ENCODE data around the gene FCN1. TPM values are rescaled to one million over a fixed set of nuclear protein-coding genes. Genes with fewer than 3 reads are reported as not detected.
A peak's percentile ranks its signal among the peaks of the same experiment; 100 is the strongest.
"Not testable (repeated sequence)": the region's sequence is repeated elsewhere in the genome, so short reads cannot be mapped to it uniquely, and the experiment has no call there.

The FCN1 gene
- total RNA-seq: 10 to 100 TPM in 1 of 2 donors, 1 to 10 TPM in 1; 5.7 to 12.0 TPM
- long read RNA-seq, transcript FCN1-201 (9 exons, 1,286 nt): major isoform, 6 of 6 reads
- long read RNA-seq, partial matches to known transcripts: 0 of 6 reads
- long read RNA-seq, other reads (novel, unspliced or antisense): 0 of 6 reads

DNA sequence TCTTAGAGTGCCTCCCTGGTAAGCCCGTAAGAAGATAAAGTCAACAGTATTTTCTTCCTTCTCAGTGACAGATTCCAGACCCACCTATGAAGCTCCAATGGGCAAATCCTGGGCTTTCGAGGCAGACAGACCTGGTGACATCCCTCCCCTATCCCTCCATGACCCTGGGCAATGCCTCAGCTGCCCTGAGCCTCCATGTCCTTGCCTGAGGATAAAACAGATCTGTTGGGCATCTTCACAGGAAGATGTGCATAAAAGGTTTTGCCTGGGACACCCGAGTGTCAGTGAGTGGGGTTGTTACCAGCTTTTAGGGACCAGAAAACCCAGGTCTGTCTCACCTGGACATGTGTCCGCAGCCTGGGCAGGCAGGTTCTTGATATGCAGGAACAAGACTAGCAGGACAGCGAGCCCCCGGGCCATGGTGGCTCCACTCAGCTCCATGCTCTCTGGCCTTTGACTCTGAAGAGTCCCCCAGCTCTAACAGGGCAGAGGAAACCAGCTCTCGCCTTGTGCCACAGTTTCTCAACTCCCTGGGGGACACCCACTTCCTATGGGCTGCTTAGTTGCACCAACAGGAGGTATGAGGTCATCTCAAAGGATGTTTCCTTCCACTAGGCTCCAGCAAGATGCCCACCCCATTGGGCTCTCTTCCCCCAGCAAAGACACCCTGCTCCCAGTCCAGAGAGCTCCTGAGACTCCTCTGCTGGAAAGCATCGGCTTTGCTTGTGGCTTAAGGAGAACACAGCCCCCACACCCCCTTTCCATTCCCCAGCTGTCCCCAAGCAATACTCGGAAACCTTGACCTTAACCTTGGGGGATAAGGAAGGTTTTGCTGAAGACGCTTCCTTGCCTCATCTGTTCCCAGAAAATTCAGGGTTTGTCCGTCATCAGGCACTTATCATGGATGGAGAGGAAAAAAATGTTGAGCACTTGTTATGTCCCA is at the start of gene FCN1:
TSS of gene FCN1 (minus strand) at position 482 of the 943 bp plus-strand sequence. CDS start at position 441, 41 bp downstream.
- DNase-seq (no peak), ATAC-seq (peak; percentile 28 to 30)
- intact Hi-C loops (cut with DNase I): no loop called here

DNA sequence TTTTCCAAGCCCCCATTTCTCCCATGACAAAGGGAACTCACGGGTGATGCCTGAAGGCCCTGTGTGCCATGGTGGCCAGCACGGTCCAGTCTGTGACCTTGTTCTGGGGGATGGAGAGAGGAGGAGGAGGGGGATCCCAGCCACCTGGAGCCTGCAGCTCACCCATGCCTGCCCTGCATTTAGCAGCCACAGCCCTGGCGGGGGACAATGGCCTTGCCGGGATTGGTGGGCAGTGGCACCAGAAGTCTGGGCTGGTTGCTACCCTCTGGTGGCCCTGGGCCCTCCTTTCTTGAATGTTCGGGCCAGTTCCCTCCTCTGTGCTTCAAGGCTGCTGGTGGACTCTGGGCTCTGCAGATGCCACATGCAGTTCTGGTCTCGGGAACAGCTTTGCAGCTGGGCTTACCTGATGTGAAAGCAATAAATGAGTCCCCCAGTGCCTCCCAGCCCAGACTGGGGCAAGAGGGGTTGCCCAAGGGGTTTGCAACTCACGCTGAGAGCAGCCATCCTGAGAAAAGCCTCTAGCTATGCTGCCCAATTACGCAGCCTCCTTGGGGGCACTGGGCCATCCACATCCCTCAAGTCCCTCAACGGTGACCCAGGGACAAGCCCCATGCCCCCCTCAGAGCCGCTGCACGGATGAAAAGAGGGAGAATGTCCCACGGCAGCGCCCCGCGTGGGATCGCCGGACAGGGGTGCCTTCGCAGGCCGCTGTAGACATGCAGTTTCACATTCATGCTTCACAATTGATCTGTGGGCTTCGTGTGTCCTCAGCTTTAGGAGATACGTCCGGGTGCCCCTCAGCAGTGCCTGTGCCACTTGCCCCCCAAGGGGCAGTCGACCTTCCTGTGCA is 49.2 kb upstream of the FCN1 start:
- no peak for ATAC-seq
- no peak for DNase-seq

DNA sequence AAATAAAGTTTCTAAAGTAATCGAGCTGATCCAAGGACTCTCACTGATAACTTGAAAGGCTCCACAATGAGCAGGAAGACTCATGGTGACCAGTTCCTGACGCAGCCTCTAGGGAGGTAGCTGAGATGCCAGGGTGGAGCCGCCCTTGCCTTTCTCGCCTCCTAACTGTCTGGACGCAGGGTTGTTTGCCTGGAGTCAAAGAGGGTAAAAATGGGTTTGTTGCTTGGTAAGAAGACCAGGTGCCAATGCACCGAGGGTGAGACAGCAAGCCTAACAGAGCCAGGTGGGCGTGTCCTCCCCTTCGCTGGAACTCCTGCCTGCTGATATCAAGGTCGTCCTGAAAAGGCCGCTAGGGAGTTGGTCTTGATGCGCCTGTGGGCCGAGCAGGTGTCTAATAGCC is 48.6 kb upstream of the FCN1 start:
- intact Hi-C loops (cut with DNase I): no loop called here
- ATAC-seq: no peak
- no peak for DNase-seq

More for the DNA sequence above, 49.2 kb upstream of the FCN1 start:
- intact Hi-C loops (cut with DNase I): no loop called here

DNA sequence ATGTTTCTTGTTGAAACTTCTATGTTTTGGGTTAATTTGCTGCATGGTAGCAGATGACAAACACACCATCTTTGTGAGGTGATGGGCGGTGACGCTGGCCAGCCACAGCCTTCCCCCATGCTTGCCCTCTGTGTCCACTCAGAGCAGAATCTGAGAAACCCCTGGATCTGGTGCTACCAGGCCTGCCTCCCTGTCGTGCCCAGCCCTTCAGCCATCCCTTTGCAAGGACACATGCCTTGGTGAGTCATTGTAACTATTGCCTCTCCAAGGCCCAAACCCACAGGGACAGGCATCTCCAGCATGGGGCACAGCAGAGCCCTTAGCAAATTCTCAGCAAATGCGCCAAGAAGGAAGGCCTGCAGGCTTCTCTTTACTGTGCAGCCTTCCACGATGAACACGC is 48.1 kb upstream of the FCN1 start:
- ATAC-seq (no peak), DNase-seq (no peak)
- intact Hi-C loops (cut with DNase I): no loop called here

DNA sequence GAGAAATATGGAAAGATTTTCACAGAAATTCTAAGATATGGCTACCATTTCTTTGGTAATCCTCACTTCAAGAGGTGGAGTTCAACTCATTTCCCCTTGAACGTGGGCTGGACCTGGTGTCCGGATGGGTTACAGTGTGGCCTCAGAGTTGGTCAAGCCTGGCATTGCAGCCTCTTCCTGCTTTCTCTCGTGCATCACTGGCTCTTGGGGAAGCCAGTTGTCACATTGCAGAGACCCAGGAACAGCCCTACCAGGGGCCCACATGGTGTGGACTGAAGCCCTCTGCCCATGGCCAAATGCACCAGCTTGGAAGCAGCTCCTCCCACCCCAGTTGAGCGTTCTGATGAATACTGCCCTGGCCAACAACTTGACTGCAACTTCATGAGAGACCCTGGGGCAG is 47.7 kb upstream of the FCN1 start:
- intact Hi-C loops (cut with DNase I): no loop called here
- DNase-seq: no peak
- no peak for ATAC-seq

DNA sequence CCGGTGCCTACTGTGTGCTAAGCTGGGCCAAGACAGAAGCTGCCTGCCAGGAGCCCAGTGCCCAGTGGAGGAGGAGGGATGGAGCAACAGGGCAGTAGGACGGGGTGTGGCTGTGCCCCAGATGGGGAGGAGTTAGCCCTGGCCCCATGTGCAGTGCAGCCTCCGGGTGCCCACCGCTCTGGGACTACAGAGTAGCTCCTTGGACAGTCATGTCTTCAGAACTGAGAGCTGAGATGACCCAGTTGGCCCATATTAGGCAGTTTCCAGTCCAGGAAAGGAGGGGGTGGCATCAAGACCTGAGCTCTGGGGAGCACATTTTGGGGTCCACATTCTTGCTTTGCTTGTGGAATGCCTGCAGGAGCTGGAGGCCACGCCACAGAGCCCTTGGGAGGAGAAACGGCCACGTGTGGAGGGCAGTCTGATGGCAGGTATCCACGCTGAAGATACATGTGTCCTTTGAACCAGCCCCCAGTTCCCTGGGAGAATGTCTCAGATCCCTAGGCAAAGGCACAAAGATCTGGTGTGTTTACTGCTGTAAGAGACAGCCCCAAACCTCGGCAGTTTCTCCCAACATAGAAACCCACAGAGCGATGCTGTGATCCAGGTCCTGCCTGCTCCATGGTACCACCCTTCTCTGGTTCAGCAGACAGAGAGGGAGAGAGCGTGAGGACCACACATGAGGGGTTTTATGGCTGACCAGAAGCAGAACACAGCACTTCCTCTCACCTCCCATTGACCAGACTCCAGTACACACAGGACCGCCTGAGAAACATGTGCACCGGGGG is 46.8 kb upstream of the FCN1 start:
- DNase-seq (no peak), ATAC-seq (peak in 1 of 2 donors; percentile 27)
- intact Hi-C loops (cut with DNase I): no loop called here

DNA sequence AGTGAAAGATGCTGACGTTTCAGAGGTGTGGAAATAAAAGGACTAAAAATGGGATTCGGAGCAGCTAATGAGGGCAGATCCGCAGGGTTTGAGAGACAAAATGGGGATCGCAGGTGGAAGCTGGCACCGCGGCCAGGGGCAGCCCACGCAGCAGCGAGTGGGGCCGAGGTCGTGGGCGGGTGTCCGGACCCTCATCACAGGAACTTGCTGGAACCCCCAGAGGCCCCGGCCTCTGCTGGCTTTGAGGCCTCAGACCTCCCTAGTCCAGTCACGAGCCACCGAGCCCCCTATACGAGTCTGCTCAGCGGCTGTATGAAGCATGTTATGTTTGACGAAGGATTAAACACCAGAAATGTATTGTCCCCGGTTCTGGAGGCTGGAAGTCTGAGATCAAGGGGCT is 45.8 kb upstream of the FCN1 start:
- intact Hi-C loops (cut with DNase I): no loop called here
- ATAC-seq (no peak), DNase-seq (no peak)

DNA sequence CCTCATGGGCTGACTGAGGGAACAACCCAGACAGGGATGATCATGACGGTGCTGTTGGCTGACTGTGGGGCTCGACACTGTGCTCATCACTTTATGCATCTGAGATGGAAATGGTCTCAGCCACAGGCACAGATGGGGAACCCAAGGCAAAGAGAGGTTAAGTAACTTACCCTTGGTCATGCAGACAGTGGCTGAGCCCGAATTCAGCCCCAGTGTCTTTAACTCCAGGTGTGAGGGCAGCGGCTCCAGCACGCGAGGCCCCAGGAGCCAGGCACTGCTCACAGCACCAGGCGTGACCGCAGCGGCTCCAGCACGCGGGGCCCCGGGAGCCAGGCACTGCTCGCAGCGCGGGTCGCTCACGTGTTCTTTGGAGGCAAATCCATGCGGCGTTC is 45.3 kb upstream of the FCN1 start:
- ATAC-seq (no peak), DNase-seq (no peak)
- intact Hi-C loops (cut with DNase I): no loop called here

DNA sequence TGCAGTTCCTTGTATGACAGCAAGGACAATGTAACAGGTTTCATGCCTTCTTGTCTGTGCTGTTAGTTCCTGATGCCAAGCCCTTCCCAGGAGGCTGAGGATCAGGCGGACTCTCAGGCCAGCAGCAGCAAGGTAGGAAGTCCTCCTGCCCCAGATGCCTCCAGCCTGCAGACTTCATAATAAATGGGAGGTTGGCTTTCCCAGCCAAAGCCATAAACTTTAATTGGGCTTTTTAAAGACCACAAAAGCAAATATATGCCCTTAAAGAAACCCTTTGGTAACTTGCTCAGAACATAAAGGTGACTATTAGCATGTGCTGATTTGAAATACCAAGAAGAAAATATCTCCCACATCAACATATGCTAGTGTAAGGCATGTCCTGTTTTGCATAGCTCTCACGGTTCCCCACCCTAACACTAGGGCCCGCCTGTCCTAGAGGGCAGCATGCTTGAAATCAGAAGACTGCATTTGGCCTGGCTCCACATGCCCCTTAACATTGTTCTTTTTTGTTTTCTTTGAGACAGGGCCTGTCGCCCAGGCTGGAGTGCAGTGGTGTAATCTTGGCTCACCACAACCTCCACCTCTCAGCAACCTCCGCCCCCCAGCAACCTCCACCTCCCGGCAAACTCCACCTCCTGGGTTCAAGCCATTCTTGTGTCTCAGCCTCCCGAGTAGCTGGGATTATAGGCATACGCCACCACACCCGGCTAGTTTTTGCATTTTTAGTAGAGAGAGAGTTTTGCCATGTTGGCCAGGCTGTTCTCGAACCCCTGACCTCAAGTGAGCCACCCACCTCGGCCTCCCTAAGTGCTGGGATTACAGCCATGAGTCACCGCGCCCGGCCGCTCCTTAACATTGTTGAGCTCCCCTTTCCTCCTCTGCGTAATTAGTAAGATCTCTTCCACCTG is 44.6 kb upstream of the FCN1 start:
- DNase-seq: no peak
- intact Hi-C loops (cut with DNase I): no loop called here
- peak in 1 of 2 donors; percentile 17 for ATAC-seq

DNA sequence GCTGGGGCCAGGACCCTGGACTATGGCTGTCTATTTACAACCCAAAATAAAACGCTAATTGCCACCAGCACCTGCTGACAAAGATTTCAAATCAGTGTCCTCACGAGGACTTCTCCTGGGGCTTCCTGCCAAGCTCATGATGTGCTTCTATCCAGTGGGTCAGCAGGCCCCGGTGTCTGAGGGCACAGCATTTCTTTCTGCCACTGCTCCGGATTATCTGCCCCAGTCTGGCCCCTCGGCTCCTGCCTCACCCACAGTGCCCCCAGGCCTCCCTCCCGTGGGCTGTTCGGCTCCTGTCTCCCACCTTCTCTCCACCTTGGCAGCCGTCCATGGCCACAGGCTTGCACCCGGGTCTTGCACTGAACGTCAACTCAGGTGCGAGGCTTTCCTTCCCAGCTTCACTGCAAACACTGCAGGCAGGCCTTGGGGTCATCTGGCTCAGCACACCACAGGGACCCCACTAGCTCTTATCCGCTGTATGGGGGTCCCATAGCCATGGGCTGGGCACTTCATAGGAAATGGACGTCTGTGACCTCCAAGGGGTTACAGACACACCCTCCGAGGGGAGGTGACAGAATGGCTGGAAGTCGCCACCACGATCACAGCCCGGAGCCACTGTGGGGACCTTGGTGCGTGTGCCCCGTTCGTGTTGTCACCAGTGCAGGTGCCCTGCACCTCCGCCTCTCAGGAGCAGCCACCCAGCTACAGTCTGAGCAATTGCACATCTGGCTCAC is 43.8 kb upstream of the FCN1 start:
- ATAC-seq (no peak), DNase-seq (no peak)
- intact Hi-C loops (cut with DNase I): no loop called here

DNA sequence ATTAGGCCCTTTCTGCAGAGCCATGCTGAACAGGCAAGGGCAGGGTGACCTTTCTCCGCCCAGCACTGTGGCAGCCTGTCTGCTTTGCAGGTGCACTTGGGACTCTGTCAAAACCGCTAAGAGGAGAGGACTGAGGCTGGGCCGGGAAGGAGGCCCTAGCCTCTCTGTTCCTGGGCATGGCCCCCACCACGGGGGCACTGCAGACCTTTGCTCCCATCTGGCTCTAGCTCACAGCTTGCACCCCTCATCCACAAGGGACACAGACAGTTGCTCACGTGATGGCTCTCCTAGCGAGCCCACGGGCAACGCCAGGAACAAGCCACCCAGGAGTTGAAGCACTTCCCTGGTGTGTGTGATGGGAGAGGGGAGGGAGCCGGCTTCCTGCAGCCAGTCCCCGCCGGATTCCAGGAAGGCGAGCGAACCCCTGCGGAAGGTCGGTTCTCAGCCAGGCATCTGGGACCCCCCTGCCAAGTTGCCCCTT is 43.0 kb upstream of the FCN1 start:
- DNase-seq (no peak), ATAC-seq (no peak)
- intact Hi-C loops (cut with DNase I): no loop called here

DNA sequence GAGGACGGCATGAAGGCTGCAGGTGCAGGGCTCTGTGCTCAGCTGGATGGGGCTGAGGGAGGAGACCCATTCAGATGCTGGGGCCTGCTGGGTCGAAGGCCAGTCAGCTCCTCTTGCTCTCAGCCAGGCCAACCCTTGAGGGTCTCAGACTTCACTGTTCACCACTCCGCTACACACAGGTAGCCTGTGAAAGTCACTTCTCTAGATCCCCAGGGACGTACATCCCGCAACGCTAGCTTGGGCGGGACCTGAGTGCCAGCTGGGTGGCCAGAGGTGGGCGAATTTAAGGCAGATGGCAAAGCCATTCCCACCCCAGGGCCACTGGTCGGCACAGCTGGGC is 42.2 kb upstream of the FCN1 start:
- DNase-seq: no peak
- intact Hi-C loops (cut with DNase I): no loop called here
- ATAC-seq: no peak

DNA sequence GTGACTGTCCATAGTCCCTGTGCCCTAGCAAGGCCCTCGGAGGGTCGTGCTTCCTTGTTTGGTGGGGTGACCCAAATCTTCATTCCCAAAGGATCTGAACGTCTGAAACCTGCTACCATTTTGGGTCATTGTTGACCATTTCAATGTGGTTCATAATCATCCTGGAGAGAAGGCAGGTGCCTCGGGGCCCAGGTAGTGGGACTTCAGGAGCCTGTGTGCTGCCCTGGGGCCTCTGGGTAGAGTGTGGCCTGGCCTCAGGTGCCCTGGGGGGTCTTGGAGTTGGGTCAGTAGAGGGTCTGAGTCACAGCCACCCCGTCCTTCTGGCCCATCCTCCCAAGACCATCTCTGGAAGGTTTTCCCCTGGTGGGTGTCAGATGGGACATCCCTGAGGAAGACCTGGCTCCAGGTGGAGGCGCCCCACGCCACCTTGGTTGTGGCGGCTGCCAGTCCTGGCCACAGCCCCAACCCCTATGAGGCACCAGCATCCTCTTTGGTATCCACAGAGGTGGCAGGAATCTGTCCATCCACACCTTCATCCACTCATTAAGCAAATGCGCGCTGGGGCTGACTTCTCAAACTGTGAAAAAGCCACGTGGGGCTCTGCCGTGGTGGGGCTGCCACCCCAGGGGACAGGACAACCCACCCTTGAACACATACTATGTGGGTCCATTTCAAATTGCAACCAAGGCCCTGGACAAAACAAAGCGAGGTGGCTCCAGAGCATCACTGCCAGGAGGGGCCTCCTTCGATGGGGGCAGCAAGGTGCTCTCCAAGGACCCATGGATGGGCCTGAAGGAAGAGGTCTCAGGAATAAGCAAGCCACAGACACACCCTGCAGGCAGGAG is 41.6 kb upstream of the FCN1 start:
- DNase-seq: no peak
- ATAC-seq: no peak
- intact Hi-C loops (cut with DNase I): no loop called here

DNA sequence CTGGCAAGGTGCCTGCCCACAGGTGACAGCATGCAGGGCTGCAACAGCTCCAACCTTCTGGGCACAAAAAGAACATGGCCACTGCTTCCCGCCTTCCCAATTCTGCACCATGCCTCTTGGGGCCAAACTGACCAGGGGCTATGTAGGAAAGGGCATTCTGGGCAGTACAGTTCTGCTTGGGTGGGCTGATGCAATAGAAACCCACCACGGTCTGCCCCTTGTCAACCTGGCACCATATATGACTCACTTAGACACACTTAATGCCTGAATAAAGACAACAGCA is 40.2 kb upstream of the FCN1 start:
- no peak for ATAC-seq
- intact Hi-C loops (cut with DNase I): no loop called here
- DNase-seq: no peak

DNA sequence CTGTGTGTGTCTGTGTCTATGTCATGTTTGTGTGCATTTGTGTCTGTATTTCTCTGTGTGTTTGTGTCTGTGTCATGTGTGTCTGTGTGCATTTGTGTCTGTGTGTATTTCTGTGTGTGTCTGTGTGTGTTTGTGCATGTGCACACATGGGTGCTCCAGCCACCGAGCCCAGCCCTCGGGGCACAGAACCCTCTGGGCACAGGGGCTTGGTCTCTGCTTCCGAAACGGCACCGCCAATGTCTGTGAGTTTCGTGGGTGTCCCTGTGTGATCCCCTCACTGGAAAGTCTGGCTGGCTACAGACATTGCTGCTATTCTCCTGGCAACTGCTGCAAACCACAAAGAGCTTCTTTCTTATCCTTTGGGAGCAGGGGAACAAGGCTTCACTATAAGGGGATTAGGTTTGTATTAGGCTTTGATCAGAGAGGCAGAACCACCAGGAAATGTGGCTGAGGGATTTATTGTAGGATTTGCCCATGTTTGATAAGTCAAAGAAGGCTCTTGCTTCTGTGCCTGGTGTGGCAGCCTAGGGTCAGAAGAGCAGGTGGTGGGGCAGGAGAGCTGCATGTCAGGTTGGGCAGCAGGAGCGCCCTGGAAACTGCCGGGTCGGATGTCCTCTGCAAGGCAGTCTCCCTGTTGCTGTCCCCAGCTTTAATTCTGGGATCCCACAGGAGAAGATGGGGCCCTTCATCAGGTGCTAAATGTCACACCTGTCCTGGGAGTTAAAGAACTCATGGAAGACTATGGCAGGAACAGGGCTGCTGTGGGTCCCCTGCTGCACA is 39.6 kb upstream of the FCN1 start:
- DNase-seq (no peak), ATAC-seq (no peak)
- intact Hi-C loops (cut with DNase I): no loop called here

DNA sequence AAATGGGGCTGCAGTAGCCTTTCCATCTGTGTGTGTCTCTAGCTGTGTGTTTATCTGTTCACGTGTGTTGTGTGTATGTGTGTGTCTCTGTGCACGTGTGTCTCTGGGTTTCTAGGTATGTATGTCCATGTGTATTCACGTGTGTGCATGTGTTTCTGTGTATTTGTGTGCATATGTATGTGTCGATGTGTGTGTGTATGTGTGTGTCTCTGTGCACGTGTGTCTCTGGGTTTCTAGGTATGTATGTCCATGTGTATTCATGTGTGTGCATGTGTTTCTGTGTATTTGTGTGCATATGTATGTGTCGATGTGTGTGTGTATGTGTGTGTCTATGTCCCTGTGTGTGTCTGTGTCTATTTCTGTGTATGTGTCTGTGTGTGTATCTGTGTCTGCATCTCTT is 38.7 kb upstream of the FCN1 start:
- DNase-seq; ATAC-seq; intact Hi-C loops (cut with DNase I): not testable (repeated sequence)
